ENCODE data around the gene RFK.
"Not testable (repeated sequence)": the region's sequence is repeated elsewhere in the genome, so short reads cannot be mapped to it uniquely, and the experiment has no call there.

The RFK gene

DNA sequence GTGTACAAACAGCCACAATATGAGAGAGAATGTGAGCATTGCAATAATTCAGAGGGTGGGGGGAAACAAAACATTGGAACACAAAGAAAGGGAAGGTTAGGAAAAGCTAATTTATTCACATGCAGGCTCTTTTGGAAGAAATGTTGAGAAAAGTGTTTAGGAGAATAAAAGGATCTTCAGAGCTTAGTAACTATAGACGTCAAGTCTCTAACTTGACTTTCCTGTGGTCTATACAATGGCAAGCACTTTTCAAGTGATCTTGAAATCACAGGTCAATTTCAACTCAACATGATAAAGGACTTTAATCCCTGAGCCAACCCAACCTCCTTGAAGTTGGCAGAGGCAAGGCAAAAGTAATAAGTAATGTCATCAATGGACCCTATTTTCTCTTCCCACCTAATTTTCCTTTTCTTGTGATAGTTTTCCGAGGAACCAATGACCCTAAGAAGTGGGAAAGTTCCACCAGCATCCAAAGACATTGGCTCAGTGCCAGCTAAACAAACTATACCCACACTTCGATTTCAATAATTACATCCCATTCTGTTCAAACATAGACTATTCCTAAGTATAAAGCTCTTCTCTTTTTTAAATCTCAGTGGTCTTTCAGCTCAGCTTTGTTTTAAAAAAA is 23.7 kb downstream of the RFK start:
- no peak for DNase-seq (ENCODE audit: low read depth in 2 of 2)

DNA sequence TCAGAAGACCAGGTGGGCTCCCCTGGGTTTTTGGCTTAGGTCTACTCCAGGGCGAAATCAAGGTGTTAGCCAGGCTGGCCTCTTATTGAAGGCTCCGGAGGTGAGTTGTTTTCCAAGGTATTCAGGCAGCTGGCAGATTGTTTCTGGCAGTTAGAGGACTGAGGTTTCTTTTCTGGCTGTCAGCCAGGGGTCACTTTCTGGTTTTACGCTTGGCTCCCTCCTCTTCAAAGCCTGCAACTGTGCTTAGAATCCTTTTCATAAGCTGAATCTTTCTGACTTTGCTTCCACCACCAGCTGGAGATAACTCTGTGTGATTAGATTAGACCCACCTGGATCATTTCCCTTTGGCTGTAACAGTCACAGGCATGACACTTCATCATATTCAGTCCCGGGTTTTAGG is 24.6 kb downstream of the RFK start:
- no peak for DNase-seq (ENCODE audit: low read depth in 2 of 2)

DNA sequence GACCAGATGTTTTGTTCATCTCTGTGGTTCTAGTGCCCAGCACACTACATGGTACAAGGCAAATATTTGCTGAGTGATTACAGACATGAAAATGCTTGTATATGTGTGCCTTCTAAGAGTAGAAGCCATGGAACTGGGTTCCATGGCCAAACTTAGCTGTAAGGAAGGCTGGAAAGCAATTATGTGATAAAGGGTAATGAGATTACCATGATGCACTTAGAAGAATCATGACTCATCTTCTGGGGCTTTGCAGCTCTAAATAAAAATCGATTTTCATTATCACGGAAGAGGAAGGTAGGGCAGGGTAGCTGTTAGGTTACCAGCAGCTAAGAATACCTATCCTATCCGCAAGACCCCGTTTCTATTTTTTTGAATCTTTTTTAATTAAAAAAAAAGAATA is 28.0 kb downstream of the RFK start:
- no peak for DNase-seq (ENCODE audit: low read depth in 2 of 2)

DNA sequence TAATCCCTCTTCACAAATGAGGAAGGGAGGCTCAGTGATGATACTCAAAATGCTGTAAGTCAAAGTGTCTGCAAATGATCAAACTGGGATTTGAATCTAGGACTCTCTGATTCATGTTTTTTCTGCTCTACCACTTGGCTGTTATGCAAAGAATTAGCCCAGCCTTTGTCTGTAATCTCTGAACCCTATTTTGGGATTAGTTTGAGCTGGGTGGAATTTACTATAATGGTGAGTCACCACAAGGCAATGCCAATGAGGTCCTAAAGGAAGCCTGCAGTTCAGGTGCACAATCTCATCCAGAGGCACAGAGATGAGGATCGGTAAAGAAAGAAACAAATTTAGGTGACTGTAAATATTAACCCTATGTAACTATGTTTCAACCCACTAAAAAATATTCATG is 29.2 kb downstream of the RFK start:
- no peak for DNase-seq (ENCODE audit: low read depth in 2 of 2)

DNA sequence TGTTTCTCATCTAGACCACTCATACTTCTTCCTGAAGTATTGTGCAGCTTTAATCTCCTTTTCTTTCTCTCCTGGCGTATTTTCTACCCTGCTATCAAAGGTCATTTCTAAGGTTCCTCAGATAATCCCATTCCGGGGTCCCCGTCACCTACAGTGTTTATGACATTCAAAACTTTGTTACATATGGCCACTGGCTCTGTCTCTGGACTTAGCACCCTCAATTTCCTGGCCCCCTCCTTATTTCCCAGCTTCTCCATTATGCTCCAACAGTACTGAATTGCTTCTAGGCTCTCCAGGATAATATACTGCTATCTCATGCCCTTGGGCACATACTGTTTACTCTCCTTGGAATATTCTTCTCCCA is 31.2 kb downstream of the RFK start:
- no peak for DNase-seq (ENCODE audit: low read depth in 2 of 2)

DNA sequence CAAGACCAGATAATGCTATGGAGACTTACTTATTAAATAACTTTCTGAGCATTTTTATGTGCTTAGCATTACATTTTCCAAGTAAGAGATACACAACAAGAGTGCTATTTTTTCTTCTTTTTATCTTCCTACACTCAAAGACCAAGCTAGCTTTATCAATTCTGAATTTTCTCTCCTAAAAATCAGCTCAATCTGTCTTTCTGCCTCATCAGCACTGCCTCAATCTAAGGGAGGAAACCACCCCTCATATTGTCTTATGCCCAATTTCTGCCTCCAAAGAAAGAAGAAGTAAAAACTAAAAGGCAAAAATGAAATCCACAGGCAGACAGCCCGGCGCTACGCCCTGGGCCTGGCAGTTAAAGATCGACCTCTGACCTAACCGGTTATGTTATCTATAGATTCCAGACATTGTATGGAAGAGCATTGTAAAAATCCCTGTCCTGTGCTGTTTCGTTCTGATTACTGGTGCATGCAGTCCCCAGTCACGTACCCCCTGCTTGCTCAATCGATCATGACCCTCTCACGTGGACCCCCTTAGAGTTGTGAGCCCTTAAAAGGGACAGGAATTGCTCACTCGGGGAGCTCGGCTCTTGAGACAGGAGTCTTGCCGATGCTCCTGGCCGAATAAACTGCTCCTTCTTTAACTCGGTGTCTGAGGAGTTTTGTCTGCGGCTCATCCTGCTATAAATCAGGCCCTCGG is 31.7 kb downstream of the RFK start:
- not testable (repeated sequence) for DNase-seq (ENCODE audit: low read depth in 2 of 2)

DNA sequence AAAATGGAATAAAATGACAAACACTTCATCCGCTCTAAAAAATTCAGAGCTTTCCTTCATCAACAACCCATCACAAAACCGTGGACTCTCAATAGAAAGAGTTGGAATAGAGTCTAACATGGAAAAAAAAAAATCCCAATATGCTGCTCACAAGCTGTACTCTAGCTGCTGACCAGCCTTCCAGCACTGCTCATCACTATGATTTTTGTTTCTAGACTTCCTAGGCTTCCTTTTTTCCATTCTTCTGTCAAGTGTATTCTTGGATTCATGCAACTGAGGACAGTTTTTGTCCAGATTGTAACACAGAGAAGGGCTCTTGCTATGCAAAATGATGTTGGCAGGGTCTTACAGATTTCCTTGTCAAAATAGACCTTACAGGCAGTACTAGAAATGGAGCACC is 34.5 kb downstream of the RFK start:
- DNase-seq (ENCODE audit: low read depth in 2 of 2), result no peak

DNA sequence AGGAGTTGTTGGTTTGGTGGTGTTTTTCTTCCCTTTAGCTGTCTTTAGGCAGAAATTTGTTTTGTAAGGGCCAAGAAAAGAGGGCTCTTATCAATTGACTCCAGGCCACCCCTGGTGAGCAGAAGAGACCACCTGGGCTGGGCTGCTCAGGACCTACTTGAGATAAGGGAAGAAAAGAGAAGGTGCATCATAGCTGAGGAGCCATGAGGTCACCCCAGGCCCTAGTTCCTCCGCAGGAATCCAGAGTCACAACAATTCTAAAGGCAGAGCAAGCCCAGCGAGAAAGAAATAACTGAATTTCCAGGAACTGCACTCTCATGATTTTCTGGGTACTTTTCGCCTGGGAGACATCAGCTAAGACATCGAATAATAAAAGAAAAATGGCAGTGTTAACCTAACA is 34.9 kb downstream of the RFK start:
- DNase-seq (ENCODE audit: low read depth in 2 of 2), result no peak

DNA sequence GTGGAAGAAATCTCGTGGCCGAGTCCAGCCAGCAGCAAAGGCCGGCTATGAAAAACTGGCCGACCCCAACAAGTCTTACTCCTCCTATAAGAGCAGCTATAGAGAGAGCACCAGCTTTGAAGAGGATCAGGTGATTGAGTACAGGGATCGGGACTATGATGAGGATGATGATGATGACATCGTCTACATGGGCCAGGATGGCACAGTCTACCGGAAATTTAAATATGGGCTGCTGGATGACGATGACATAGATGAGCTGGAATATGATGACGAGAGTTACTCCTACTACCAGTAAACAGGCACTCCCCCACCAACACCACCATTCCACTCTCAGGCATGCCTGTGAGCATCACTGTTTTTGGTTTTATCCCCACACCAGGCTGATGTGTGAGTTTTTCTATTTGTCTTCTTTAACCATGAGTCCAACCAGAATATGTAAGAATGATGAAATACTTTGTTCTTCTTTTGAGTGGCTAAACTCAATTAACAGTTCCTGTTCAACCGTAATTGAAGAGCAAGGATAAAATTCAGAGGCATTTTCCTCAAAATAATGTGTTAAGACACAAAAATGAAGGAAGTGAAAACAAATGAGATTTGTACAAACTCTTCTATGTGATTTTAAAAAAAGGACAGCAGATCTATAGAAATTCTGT is 35.5 kb downstream of the RFK start:
- no peak for DNase-seq (ENCODE audit: low read depth in 2 of 2)

DNA sequence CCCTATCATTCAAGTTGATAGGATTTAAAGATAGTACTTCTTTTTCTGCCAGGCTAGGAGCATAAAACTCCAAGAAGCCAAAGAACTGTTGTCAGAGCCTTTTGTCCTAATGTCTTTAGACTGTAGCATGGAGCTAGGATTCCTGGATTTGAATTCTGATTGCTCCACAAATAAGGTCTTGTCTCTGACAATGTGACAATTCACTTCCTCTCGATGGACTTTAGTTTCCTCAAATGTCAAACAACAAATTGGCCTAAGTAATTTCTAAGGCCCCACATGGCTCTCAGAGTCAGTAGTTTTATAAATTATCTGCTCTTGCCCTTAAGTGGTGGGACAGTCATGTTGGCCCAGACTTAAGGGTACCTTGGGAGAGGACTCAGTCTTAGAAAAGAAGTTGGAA is 36.7 kb downstream of the RFK start:
- DNase-seq (ENCODE audit: low read depth in 2 of 2), result no peak

DNA sequence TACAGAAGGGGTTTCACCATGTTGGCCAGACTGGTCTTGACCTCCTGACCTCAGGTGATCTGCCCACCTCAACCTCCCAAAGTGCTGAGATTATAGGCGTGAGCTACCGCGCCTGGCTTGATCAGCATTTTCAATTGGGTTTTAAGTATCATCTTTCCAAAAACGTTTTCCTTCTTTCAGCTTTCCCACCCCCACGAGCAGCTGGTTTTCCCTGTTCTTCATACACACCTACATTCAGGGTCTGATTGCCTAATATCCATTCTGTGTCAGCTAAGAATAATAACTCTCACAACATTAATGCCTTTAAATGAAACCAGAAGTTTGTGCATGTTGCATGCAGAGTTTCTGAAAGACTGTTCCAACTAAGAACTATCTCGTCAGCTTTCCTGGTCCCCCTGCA is 38.3 kb downstream of the RFK start:
- DNase-seq (ENCODE audit: low read depth in 2 of 2), result no peak

DNA sequence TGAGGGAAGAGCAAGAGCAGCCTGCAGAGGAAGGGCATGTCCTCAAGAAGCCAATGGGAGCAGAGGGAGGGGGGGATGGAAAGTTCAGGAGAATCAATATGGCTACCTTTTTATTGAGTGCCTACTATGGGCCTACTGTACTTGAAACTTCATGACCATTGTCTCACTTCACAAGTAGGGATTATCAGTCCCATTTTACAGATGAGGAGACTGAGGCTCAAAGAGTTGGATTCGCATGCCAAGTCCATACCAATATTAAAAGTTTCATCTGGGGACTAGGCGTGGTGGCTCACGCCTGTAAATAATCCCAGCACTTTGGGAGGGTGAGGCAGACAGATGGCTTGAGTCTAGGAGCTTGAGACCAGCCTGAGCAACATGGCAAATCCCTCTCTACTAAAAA is 40.0 kb downstream of the RFK start:
- no peak for DNase-seq (ENCODE audit: low read depth in 2 of 2)

DNA sequence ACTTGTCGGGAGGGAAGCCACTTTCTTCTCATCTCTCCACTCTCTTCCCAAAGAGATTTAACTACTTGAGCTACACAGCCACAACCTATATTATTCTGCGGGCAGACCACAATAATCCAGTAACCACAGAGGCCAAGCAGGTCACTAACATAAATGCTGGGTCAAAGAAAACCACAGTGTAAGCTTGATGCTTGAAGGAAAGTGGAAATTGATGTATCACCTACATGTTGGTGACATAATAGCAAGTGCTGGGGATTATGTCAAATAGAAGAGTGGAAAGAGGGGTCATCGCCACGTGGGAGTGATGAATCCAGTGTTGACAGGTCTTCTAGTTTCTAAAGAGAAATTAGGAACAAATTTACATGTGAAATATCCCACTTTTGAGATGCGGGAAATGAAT is 40.9 kb downstream of the RFK start:
- DNase-seq (ENCODE audit: low read depth in 2 of 2), result no peak

DNA sequence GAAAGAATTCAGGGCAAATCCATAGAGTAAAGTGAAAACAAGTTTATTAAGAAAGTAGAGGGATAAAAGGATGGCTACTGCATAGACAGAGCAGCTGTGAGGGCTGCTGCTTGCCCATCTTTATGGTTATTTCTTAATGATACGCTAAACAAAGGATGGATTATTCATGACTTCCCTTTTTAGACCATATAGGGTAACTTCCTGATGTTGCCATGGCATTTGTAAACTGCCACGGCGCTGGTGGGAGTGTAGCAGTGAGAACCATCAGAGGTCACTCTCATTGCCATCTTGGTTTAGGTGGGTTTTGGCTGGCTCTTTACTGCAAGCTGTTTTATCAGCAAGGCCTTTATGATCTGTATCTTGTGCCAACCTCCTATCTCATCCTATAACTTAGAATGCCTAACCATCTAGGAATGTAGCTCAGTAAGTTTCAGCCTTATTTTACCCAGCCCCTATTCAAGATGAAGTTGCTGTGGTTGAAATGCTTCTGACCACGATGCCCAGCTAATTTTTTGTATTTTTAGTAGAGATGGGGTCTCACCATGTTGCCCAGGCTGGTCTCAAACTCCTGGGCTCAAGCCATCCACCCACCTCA is 42.1 kb downstream of the RFK start:
- DNase-seq (ENCODE audit: low read depth in 2 of 2), result no peak

DNA sequence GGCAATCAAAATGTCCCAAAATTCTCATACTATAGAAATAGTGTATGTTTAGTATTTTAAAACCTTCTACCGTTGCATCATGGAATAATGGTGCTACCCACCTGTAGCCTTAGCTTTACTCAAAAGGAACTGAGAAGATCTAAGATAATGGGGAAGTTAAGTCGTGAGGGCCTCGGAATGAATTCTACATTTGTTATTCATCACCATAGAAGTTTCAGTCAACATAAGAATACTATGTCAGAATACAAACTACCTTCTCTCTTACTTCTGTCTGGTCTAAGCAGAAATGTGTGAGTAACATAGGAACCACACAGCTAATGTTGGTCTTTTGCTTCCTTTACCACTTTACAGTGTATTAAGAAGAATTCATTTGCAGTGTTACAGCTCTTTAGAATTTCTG is 43.2 kb downstream of the RFK start:
- no peak for DNase-seq (ENCODE audit: low read depth in 2 of 2)

DNA sequence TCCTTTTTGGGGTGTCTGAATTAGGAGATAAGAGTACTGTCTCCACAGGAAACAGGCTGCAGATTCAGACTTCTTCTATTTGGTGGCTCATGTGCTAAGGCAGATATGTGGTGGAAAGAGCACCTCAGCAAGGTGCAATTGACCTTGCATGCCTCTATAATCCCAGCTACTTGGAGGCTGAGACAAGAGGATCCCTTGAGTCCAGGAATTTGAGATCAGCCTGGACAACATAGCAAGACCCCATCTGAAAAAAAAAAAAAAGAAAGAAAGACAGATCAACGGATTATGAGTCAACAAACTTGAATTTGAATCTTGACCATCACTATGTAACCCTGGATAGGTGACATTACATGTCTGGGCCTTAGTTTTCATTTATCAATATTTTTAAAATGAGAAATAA is 44.4 kb downstream of the RFK start:
- no peak for DNase-seq (ENCODE audit: low read depth in 2 of 2)

DNA sequence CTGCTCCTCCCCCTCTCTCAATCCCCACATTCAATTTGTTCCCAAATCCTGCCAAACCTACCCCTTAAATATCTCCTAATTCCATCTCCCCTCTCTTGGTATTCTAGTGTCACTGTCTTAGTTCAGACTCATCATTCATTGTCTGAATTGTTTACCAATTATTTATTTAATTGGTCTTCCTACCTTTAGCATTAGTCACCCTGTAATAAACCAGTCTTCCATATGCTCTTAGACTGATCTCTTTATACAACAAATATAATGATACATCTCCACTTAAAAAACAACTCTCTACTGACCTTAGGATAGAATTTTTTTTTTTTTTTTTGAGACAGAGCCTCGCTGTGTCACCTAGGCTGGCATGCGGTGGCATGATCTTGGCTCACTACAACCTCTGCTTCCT is 51.4 kb downstream of the RFK start:
- DNase-seq (ENCODE audit: low read depth in 2 of 2), result no peak

DNA sequence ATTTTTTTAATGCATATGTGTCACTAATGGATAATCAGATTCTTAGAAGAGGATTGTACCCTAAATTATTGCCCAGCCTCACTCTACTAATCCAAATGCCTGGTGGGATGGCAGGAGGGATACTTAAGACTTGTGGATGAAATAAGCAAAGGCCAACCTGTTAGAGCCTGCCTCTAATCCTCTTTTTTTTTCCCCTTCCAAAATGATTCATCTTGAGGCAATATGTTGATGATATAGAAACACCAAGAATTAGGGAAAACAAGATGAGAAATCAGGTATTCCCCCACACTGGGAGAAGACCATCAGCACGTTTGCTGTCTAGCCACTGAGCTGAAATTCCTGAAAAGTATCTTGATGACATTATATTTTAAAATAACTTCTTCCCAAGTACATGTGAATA is 52.0 kb downstream of the RFK start:
- DNase-seq (ENCODE audit: low read depth in 2 of 2), result no peak

DNA sequence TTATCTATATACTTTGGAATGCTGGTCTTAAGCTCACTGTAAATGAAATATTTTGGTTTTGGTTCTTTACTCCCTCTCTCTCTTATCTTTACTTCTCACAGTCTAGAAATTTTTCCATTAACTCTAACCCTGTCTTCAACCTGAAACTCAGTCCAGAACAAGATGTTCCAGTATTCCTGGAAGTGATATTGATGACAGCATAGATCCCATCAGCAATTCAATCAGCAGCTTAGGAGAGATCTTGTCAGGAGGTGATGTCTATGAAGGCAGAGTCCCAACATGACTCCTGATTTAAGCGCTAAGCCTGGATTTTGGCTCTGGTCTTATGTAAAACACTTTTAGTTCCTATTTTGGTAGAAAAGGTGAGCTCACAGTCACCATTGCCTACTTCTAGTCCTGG is 52.6 kb downstream of the RFK start:
- DNase-seq (ENCODE audit: low read depth in 2 of 2), result no peak

DNA sequence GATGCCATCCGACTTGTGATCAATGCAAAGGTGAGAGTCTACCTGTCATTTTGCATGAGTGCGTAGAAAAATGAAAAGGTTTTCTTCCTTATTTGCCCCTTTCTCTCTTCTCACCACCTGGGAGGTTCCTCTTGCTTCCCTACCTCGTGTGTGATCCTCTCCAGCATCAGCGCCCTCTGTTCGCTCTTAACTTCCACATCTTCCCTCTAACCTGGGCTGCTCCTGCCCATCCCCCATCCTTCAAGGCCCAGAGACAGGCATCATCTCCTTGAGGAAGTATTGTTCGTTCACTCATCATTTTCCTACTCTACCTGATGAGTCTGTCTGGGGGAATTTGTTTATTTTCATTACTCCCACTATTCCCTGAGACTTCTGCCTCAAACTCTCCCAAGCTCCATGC is 55.8 kb downstream of the RFK start:
- DNase-seq (ENCODE audit: low read depth in 2 of 2), result no peak

DNA sequence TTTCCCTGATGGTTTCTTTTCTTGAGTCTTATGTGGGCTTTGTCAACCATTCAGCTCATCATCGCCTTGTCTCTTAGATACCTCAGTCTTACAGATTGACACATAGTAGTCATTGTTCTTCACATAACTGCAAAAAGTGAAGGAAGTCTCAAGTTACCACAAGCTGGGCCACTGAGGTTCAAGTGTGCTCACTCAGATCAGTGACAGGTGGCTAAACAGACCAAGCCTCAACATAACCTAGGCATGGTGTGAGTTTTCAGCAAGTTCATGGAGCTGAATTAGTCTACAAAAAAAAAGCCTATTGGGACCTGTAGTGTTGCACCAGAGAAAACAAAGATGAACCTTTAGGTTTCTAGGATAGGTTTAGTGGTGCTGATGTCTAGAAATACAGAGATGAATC is 58.2 kb downstream of the RFK start:
- no peak for DNase-seq (ENCODE audit: low read depth in 2 of 2)
